ENCODE results near the gene TPCN1. TPM values are rescaled to one million over a fixed set of nuclear protein-coding genes. Genes with fewer than 3 reads are reported as not detected.

Gene TPCN1
- total RNA-seq, 1 experiment from 2014 or later = 32.7 TPM

DNA sequence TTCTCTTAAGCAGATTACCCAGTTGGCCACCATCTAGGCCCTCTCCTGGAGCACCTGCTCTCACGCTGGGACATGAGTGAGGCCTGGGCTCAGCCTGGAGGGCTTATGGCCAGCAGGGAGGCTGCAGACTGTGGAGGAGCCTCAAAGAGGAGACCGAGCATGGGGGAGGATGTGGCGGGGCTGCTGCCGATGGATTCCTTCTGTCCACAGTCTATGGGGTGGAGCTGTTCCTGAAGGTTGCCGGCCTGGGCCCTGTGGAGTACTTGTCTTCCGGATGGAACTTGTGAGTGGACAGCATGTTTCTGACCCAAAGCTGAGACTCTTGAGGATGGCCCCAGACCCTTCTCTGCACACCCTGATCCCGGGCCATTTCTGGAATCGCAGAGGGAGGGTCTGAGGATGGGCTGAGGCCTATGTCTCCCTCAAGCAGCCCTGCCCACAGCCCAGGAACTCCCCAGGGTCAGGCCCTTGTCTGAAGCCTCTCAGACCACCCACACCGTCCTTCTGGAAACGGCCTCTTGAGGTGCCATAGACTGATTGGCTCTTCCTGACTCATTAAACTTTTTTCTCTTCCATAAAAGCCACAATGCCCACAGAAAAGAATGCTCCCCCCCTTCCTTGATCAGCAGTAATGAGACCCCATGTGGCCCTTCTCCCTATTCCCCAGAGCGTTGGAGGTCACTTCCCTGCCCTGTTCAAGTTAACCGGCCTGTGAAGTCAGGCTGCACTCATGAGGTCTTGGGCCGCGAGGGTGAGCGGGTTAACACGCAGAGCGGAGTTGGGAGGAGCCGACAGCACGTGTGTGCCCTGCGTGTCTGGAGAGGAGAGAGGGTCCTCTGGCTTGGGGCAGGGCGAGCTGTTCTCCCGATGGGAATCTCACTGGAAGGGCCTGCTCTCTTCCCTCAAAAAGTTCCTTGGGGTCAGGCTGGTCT lies 64.7 kb downstream of the TPCN1 start:
- Mint-ChIP-seq H3K9me3 (no peaks in the 10 kb centered on the region), H3K36me3 (peaks cover 4% of the 10 kb centered on the region; the same call in 1 of the 2 replicates), H3K4me1 (0 out of 2 replicates have a peak, but pooled peaks cover 4% of the 10 kb centered on the region), H3K27me3 (ENCODE audit: low read depth) (no peaks in the 10 kb centered on the region), H3K27ac (peak overlapping the region; percentile 74), H3K4me3 (no peak overlapping the region)
- TF ChIP-seq, protein P1, sequence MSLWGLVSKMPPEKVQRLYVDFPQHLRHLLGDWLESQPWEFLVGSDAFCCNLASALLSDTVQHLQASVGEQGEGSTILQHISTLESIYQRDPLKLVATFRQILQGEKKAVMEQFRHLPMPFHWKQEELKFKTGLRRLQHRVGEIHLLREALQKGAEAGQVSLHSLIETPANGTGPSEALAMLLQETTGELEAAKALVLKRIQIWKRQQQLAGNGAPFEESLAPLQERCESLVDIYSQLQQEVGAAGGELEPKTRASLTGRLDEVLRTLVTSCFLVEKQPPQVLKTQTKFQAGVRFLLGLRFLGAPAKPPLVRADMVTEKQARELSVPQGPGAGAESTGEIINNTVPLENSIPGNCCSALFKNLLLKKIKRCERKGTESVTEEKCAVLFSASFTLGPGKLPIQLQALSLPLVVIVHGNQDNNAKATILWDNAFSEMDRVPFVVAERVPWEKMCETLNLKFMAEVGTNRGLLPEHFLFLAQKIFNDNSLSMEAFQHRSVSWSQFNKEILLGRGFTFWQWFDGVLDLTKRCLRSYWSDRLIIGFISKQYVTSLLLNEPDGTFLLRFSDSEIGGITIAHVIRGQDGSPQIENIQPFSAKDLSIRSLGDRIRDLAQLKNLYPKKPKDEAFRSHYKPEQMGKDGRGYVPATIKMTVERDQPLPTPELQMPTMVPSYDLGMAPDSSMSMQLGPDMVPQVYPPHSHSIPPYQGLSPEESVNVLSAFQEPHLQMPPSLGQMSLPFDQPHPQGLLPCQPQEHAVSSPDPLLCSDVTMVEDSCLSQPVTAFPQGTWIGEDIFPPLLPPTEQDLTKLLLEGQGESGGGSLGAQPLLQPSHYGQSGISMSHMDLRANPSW (CRISPR knock-in tag; conservative IDR thresholded peaks at IDR 0.05; ENCODE audit: low read depth) = no peak
- TF ChIP-seq FOXK1 (CRISPR knock-in tag; IDR thresholded peaks at IDR 0.05) = no peak
- TF ChIP-seq PRRX2 (CRISPR knock-in tag; IDR thresholded peaks at IDR 0.05) = no peak
- no peak for TF ChIP-seq HMGA2 (CRISPR knock-in tag; IDR thresholded peaks at IDR 0.05)
- TF ChIP-seq, protein P2, sequence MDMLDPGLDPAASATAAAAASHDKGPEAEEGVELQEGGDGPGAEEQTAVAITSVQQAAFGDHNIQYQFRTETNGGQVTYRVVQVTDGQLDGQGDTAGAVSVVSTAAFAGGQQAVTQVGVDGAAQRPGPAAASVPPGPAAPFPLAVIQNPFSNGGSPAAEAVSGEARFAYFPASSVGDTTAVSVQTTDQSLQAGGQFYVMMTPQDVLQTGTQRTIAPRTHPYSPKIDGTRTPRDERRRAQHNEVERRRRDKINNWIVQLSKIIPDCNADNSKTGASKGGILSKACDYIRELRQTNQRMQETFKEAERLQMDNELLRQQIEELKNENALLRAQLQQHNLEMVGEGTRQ (CRISPR knock-in tag; IDR thresholded peaks at IDR 0.05) = no peak
- TF ChIP-seq, protein P3, sequence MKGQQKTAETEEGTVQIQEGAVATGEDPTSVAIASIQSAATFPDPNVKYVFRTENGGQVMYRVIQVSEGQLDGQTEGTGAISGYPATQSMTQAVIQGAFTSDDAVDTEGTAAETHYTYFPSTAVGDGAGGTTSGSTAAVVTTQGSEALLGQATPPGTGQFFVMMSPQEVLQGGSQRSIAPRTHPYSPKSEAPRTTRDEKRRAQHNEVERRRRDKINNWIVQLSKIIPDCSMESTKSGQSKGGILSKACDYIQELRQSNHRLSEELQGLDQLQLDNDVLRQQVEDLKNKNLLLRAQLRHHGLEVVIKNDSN (CRISPR knock-in tag; IDR thresholded peaks at IDR 0.05) = no peak
- TF ChIP-seq, protein P4, sequence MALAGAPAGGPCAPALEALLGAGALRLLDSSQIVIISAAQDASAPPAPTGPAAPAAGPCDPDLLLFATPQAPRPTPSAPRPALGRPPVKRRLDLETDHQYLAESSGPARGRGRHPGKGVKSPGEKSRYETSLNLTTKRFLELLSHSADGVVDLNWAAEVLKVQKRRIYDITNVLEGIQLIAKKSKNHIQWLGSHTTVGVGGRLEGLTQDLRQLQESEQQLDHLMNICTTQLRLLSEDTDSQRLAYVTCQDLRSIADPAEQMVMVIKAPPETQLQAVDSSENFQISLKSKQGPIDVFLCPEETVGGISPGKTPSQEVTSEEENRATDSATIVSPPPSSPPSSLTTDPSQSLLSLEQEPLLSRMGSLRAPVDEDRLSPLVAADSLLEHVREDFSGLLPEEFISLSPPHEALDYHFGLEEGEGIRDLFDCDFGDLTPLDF (CRISPR knock-in tag; IDR thresholded peaks at IDR 0.05) = no peak
- TF ChIP-seq ZNF671 (CRISPR knock-in tag; IDR thresholded peaks at IDR 0.05) = no peak
- no peak for TF ChIP-seq CREM (CRISPR knock-in tag; IDR thresholded peaks at IDR 0.05)
- ChIA-PET CTCF (interaction anchor here (1.8 kb wide), 1 partner anchor 92 kb away, joined by 4 read pairs; no protein-coding TSS in a partner anchor), POLR2A (no interaction called here)
- ATAC-seq (no peak), DNase-seq (ENCODE audit: low spot score) (no peak)

DNA sequence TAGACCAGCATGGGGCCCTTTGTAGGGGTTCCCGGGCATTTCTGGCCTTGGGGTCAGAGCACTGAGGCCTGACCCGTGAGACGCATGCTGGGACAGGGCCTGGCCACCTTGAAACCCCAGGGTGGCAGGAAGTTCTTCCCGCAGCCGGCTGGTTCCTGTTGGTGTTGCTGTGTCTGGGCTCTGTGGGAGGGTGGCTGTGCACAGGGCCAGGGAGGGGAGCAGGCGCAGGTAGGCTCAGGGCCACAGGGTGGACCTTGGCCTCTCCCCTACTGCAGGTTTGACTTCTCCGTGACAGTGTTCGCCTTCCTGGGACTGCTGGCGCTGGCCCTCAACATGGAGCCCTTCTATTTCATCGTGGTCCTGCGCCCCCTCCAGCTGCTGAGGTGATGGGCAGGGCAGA lies 65.4 kb downstream of the TPCN1 start:
- Mint-ChIP-seq H3K27ac (peak overlapping the region; percentile 24; the same call in 1 of the 2 replicates), H3K9me3 (no peaks in the 10 kb centered on the region), H3K27me3 (ENCODE audit: low read depth) (no peaks in the 10 kb centered on the region), H3K4me3 (no peak overlapping the region), H3K36me3 (peaks cover 5% of the 10 kb centered on the region; the same call in 1 of the 2 replicates), H3K4me1 (0 out of 2 replicates have a peak, but pooled peaks cover 4% of the 10 kb centered on the region)
- no peak for TF ChIP-seq ZNF317 (CRISPR knock-in tag; IDR thresholded peaks at IDR 0.05; ENCODE audit: borderline replicate concordance, low read depth)
- TF ChIP-seq CREB1 (CRISPR knock-in tag; IDR thresholded peaks at IDR 0.05) = no peak
- TF ChIP-seq ZNF423 (CRISPR knock-in tag; IDR thresholded peaks at IDR 0.05) = no peak
- TF ChIP-seq, protein P5, sequence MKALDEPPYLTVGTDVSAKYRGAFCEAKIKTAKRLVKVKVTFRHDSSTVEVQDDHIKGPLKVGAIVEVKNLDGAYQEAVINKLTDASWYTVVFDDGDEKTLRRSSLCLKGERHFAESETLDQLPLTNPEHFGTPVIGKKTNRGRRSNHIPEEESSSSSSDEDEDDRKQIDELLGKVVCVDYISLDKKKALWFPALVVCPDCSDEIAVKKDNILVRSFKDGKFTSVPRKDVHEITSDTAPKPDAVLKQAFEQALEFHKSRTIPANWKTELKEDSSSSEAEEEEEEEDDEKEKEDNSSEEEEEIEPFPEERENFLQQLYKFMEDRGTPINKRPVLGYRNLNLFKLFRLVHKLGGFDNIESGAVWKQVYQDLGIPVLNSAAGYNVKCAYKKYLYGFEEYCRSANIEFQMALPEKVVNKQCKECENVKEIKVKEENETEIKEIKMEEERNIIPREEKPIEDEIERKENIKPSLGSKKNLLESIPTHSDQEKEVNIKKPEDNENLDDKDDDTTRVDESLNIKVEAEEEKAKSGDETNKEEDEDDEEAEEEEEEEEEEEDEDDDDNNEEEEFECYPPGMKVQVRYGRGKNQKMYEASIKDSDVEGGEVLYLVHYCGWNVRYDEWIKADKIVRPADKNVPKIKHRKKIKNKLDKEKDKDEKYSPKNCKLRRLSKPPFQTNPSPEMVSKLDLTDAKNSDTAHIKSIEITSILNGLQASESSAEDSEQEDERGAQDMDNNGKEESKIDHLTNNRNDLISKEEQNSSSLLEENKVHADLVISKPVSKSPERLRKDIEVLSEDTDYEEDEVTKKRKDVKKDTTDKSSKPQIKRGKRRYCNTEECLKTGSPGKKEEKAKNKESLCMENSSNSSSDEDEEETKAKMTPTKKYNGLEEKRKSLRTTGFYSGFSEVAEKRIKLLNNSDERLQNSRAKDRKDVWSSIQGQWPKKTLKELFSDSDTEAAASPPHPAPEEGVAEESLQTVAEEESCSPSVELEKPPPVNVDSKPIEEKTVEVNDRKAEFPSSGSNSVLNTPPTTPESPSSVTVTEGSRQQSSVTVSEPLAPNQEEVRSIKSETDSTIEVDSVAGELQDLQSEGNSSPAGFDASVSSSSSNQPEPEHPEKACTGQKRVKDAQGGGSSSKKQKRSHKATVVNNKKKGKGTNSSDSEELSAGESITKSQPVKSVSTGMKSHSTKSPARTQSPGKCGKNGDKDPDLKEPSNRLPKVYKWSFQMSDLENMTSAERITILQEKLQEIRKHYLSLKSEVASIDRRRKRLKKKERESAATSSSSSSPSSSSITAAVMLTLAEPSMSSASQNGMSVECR (CRISPR knock-in tag; IDR thresholded peaks at IDR 0.05; ENCODE audit: borderline replicate concordance) = no peak
- no peak for TF ChIP-seq SMAD4 (CRISPR knock-in tag; IDR thresholded peaks at IDR 0.05)
- TF ChIP-seq GABPB1 (CRISPR knock-in tag; IDR thresholded peaks at IDR 0.05) = no peak
- ChIA-PET POLR2A (no interaction called here), CTCF (no interaction called here)
- ATAC-seq (no peak), DNase-seq (ENCODE audit: low spot score) (no peak)
